AG08395 (cell line): Measurements from ENCODE around the gene NFU1.
A peak's percentile ranks its signal among the peaks of the same experiment; 100 is the strongest.
"Not testable (repeated sequence)": the region's sequence is repeated elsewhere in the genome, so short reads cannot be mapped to it uniquely, and the experiment has no call there.

Source experiments
- DNase-seq: peaks from one replicate; pipeline ENCODE4 v3.0.0; 2012; ENCODE audit warnings: mixed read lengths, low spot score

NFU1 gene

GRCh38 chr2:69387770-69388481 is 49.3 kb downstream of the NFU1 start:
- no peak for DNase-seq

GRCh38 chr2:69386789-69387734 is 50.2 kb downstream of the NFU1 start, which contains the start of gene GFPT1:
Gene GFPT1, minus strand, starts transcription at chr2:69387227. Its CDS starts 156 bp downstream, at chr2:69387071.
- peak; percentile 96 for DNase-seq

GRCh38 chr2:69386360-69386759 is 50.9 kb downstream of the NFU1 start:
- DNase-seq, result no peak

- DNase-seq, result no peak
Measured at GRCh38 chr2:69385443-69386151, 51.6 kb downstream of the NFU1 start.

GRCh38 chr2:69384618-69385081 is 52.6 kb downstream of the NFU1 start:
- DNase-seq, result no peak

- DNase-seq, result no peak
Measured at GRCh38 chr2:69383176-69383812, 53.9 kb downstream of the NFU1 start.

- DNase-seq, result no peak
Measured at GRCh38 chr2:69382547-69382946, 54.7 kb downstream of the NFU1 start.

- DNase-seq, result no peak
Measured at GRCh38 chr2:69381337-69381737, 55.9 kb downstream of the NFU1 start.

- DNase-seq, result no peak
Measured at GRCh38 chr2:69380072-69380917, 56.9 kb downstream of the NFU1 start.

- no peak for DNase-seq
Measured at GRCh38 chr2:69376403-69376802, 60.8 kb downstream of the NFU1 start.

GRCh38 chr2:69375494-69376353 is 61.5 kb downstream of the NFU1 start:
- DNase-seq, result peak; percentile 31

GRCh38 chr2:69372767-69373166 is 64.5 kb downstream of the NFU1 start:
- DNase-seq, result no peak

- DNase-seq, result no peak
Measured at GRCh38 chr2:69369802-69370201, 67.4 kb downstream of the NFU1 start.

- no peak for DNase-seq
Measured at GRCh38 chr2:69368588-69368987, 68.6 kb downstream of the NFU1 start.

GRCh38 chr2:69359371-69359770 is 77.9 kb downstream of the NFU1 start:
- DNase-seq, result no peak

- DNase-seq, result no peak
Measured at GRCh38 chr2:69358914-69359313, 78.3 kb downstream of the NFU1 start.

GRCh38 chr2:69356471-69356870 is 80.8 kb downstream of the NFU1 start:
- no peak for DNase-seq

- DNase-seq, result not testable (repeated sequence)
Measured at GRCh38 chr2:69354976-69355375, 82.3 kb downstream of the NFU1 start.

- no peak for DNase-seq
Measured at GRCh38 chr2:69353360-69353759, 83.9 kb downstream of the NFU1 start.

GRCh38 chr2:69348781-69349180 is 88.5 kb downstream of the NFU1 start:
- no peak for DNase-seq
